Liver (tissue), 3 donors: ENCODE data around the gene BTRC.

Experiments used
- ATF3 ChIP-seq: IDR thresholded peaks from 2 replicates; pipeline ENCODE4 v1.6.1; 2016; ENCODE audit warnings: antibody characterized with exemption
- FOXA1 ChIP-seq: IDR thresholded peaks from 2 replicates; pipeline ENCODE4 v1.6.1; 2016; ENCODE audit warnings: antibody characterized with exemption
- GABPA ChIP-seq, 2 donors: IDR thresholded peaks in 1 of 2; conservative IDR thresholded peaks in 1 of 2; 2 replicates each; pipeline ENCODE4 v1.6.1; 2016; ENCODE audit warnings: antibody characterized with exemption in 2 of 2, mild to moderate bottlenecking in 1 of 2, moderate library complexity in 1 of 2
- JUND ChIP-seq, 2 donors: IDR thresholded peaks; 2 replicates each; pipeline ENCODE4 v1.6.1; 2016; ENCODE audit warnings: antibody characterized with exemption in 2 of 2
- RAD21 ChIP-seq, 2 donors: IDR thresholded peaks; 2 replicates each; pipeline ENCODE4 v1.6.1; 2016; ENCODE audit warnings: antibody characterized with exemption in 2 of 2, mild to moderate bottlenecking in 2 of 2
- REST ChIP-seq: IDR thresholded peaks from 2 replicates; pipeline ENCODE4 v1.6.1; 2016; ENCODE audit warnings: antibody characterized with exemption, mild to moderate bottlenecking
- SP1 ChIP-seq: IDR thresholded peaks from 2 replicates; pipeline ENCODE4 v1.6.1; 2018; ENCODE audit warnings: antibody characterized with exemption, mild to moderate bottlenecking
- TAF1 ChIP-seq: conservative IDR thresholded peaks from 2 replicates; pipeline ENCODE4 v1.6.1; 2016; ENCODE audit warnings: antibody characterized with exemption, mild to moderate bottlenecking
- YY1 ChIP-seq: IDR thresholded peaks from 2 replicates; pipeline ENCODE4 v1.6.1; 2016; ENCODE audit warnings: antibody characterized with exemption, mild to moderate bottlenecking
- TF ChIP-seq, protein P1 (sequence below): fragments of 150-350 bp; IDR thresholded peaks from 2 replicates; pipeline ENCODE4 v1.5.1; 2017; ENCODE audit warnings: improper control_type of control experiment, low read depth, low read length; ENCODE audit not compliant: missing input control
- TF ChIP-seq, protein P2 (sequence below): IDR thresholded peaks from 2 replicates; pipeline ENCODE4 v1.6.1; 2016; ENCODE audit warnings: antibody characterized with exemption
- donor health status: healthy.
- donor health status: healthy.

DNA sequence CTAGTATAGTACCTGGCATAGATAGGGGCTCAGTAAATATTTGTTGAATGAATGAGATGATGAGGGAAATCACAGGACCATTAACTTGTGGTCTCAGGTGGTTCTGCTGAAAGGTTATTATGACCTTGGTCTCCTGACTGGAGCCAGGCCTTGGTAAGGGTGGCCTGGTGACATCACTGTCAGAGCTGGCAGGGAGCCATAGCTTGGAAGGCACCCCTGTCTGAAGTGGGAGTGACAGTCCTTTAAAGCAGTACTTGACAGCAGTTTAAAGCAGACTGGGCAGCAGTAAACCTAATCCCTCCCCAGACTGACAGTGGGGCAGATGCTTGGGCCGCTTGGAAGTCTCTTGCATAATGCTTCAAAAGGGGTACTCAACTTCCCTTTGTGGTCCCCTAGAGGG, 247.6 kb downstream of the BTRC start:
- no peak for TF ChIP-seq REST
- no peak for TF ChIP-seq TAF1
- TF ChIP-seq YY1 = no peak
- TF ChIP-seq, protein P1, sequence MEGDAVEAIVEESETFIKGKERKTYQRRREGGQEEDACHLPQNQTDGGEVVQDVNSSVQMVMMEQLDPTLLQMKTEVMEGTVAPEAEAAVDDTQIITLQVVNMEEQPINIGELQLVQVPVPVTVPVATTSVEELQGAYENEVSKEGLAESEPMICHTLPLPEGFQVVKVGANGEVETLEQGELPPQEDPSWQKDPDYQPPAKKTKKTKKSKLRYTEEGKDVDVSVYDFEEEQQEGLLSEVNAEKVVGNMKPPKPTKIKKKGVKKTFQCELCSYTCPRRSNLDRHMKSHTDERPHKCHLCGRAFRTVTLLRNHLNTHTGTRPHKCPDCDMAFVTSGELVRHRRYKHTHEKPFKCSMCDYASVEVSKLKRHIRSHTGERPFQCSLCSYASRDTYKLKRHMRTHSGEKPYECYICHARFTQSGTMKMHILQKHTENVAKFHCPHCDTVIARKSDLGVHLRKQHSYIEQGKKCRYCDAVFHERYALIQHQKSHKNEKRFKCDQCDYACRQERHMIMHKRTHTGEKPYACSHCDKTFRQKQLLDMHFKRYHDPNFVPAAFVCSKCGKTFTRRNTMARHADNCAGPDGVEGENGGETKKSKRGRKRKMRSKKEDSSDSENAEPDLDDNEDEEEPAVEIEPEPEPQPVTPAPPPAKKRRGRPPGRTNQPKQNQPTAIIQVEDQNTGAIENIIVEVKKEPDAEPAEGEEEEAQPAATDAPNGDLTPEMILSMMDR = no peak
- TF ChIP-seq, protein P2, sequence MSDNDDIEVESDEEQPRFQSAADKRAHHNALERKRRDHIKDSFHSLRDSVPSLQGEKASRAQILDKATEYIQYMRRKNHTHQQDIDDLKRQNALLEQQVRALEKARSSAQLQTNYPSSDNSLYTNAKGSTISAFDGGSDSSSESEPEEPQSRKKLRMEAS = no peak
- TF ChIP-seq JUND (IDR thresholded peaks at IDR 0.05) = no peak
- no peak for TF ChIP-seq ATF3
- TF ChIP-seq GABPA (IDR thresholded peaks at IDR 0.05 in 1 of 2, conservative IDR thresholded peaks at IDR 0.05 in 1 of 2) = no peak
- no peak for TF ChIP-seq RAD21 (IDR thresholded peaks at IDR 0.05)
- no peak for TF ChIP-seq FOXA1
- no peak for TF ChIP-seq SP1
